A673 (cell line): ENCODE results near the gene TTC28.

Experiments
- CTCF ChIP-seq: fragments of 300-800, 200-600 bp; sonication (generic); conservative IDR thresholded peaks from 2 replicates; pipeline ENCODE4 v1.5.1; 2017; ENCODE audit warnings: low read depth, mild to moderate bottlenecking, antibody characterized with exemption, low read length, moderate library complexity, mixed read lengths
- EZH2 ChIP-seq: fragments of 200-600 bp; sonication (generic); IDR thresholded peaks from 2 replicates; pipeline ENCODE4 v1.6.1; 2017; ENCODE audit warnings: borderline replicate concordance, low read depth, mild to moderate bottlenecking, mixed read lengths, antibody characterized with exemption, low read length; ENCODE audit not compliant: poor library complexity, severe bottlenecking

GRCh38 chr22:28428271-28428670 is 251.4 kb downstream of the TTC28 start:
- TF ChIP-seq CTCF (no peak), EZH2 (no peak)
